Loucy (cell line): Measurements from ENCODE around the gene SOX8.

ENCODE experiments used
- EZH2phosphoT487 ChIP-seq: fragments of 200-600 bp; IDR thresholded peaks from 2 replicates; pipeline ENCODE4 v1.6.1; 2018; ENCODE audit warnings: antibody characterized with exemption, mild to moderate bottlenecking, moderate library complexity, borderline replicate concordance
- TF ChIP-seq, protein P1 (sequence below): fragments of 200-600 bp; sonication (generic); conservative IDR thresholded peaks from 2 replicates; pipeline ENCODE4 v1.5.1; 2014; ENCODE audit warnings: mild to moderate bottlenecking, antibody characterized with exemption, low read length

DNA sequence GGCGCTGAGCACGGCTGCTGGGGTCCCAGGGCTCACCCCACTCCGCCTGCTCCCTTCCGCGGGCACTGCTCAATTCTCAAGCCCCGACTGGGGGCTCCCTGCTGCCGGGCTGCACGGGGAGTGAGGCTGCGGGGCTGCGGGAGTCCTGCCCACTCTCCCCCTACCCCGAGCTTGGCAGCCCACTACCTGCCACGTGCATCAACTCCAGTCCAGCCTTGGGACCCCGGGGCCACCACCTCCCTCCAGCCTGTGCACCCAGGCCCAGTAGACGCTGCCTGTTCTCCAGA, 47.6 kb downstream of the SOX8 start:
- TF ChIP-seq, protein P1, sequence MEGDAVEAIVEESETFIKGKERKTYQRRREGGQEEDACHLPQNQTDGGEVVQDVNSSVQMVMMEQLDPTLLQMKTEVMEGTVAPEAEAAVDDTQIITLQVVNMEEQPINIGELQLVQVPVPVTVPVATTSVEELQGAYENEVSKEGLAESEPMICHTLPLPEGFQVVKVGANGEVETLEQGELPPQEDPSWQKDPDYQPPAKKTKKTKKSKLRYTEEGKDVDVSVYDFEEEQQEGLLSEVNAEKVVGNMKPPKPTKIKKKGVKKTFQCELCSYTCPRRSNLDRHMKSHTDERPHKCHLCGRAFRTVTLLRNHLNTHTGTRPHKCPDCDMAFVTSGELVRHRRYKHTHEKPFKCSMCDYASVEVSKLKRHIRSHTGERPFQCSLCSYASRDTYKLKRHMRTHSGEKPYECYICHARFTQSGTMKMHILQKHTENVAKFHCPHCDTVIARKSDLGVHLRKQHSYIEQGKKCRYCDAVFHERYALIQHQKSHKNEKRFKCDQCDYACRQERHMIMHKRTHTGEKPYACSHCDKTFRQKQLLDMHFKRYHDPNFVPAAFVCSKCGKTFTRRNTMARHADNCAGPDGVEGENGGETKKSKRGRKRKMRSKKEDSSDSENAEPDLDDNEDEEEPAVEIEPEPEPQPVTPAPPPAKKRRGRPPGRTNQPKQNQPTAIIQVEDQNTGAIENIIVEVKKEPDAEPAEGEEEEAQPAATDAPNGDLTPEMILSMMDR: no peak
- no peak for TF ChIP-seq EZH2phosphoT487
